HG02981 (cell line): ENCODE measurements around the gene CHKA.

Experiments used
- ATAC-seq: cut with Tn5 transposase; IDR thresholded peaks from one replicate; pipeline ENCODE4 v1.9.1; 2021; ENCODE audit warnings: mild to moderate bottlenecking, moderate library complexity; ENCODE audit not compliant: unreplicated experiment

Gene CHKA

DNA sequence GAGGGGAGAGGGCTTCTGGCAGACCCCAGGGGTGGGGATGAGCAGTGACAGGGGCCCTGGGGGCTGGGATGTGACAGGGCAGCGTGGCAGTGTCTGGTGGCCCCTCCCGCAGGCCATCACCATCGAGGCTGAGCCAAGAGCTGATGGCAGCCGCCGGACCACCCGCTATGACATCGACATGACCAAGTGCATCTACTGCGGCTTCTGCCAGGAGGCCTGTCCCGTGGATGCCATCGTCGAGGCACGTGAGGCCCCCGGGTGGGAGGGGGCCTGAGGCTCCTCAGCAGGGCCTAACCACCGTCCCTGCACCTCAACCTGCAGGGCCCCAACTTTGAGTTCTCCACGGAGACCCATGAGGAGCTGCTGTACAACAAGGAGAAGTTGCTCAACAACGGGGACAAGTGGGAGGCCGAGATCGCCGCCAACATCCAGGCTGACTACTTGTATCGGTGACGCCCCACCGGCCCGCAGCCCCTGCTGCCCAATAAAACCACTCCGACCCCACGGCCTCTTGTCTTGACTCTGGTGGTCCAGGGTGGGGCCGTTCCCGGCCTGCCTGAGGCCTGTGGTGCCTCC is 85.0 kb downstream of the CHKA start:
- ATAC-seq, result no peak

DNA sequence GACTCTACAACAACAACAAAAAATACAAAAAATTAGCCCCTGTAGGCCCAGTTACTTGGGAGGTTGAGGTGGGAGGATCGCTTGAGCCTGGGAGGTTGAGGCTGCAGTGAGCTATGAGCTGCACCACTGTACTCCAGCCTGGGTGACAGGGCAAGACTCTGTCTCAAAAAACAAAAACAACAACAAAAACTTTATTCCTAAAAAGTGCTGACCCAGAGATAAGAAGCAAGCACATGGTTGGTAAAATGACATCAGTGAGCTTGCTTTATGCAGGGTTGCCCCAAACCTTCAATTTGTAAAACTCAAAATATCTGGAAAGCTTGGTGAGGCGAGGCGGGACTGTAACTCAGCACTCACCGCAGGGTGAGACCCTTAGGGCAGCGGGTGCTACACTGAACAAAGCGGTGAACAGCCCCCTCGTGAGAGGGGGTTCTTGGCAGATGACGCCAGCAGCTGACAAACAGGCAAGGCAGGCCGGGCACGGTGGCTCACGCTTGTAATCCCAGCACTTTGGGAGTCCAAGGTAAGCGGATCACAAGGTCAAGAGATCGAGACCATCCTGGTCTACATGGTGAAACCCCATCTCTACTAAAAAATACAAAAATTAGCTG is 85.8 kb downstream of the CHKA start:
- ATAC-seq, result no peak

DNA sequence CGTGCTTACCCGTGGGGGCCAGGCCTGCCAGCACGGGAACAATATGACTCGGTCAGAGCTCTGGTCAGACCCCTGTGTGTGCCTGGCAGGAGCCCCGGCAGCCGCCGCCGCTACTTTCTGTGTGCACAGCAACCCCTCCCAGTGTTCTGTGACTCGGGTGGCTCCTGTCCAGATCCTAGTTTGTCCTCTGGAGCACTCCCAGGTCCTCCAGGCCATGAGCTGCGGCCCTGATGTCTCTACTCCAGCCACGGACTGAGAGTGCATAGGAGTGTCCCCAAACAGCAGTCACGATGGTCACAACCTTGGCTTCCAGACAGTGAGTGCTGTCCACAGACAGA is 87.5 kb downstream of the CHKA start:
- ATAC-seq, result no peak

DNA sequence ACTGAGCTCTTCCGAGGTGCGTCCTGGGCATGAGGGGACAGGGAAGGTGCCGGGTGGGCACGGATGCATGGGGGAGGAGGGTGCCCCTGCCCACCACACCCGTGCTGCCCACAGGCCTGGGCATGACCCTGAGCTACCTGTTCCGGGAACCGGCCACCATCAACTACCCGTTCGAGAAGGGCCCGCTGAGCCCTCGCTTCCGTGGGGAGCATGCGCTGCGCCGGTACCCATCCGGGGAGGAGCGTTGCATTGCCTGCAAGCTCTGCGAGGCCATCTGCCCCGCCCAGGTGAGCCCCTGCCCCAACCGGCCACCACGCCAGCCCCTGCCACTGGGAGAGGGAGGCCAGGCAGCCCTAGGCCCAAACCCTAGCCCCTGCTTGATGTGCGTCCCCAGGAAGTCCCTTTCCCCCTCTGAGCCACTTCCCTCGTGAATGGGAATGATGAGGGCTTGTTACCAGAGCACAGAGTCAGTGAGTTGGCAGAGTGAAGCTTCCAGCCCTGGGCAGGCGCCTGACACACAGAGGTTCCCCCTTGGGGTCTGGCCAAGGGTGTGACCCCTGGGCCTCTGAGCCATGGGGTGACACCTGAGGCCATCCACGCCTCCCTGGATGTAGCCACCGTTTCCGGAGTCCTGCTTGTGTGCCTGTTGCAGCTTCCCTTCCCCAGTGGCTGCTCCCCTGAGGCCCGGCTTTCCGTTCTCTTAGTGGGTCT is 88.0 kb downstream of the CHKA start:
- no peak for ATAC-seq

DNA sequence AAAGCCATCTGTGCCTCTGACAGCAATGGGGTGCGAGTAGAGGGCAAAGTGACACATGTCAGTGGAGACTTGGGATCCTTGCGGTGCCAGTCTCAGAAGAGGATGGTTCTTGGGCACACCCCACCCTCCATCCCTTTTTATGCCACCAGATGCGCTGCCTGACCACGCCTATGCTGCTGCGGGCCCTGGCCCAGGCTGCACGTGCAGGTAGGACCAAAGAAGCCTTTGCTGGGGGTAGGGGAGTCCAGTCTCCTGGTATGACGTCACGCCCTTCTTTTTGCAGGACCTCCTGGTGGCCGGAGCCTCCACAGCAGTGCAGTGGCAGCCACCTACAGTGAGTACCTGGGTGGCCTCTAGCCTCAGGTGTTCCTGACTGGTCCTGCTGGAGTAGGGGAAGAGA is 89.2 kb downstream of the CHKA start:
- no peak for ATAC-seq

DNA sequence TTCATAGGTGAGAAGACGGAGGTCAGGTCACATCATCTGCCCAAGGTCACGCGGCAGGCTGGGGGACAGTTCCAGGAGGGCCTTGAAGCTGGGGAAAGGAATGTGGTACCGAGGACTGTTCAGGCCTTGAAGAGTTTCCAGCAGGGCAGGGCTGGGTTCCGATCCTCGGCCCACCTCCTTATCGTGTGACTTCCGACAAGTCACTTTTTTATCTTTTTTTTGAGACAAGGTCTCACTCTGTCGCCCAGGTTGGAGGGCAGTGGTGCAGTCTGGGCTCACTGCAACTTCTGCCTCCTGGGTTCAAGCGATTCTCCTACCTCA is 90.1 kb downstream of the CHKA start:
- no peak for ATAC-seq

DNA sequence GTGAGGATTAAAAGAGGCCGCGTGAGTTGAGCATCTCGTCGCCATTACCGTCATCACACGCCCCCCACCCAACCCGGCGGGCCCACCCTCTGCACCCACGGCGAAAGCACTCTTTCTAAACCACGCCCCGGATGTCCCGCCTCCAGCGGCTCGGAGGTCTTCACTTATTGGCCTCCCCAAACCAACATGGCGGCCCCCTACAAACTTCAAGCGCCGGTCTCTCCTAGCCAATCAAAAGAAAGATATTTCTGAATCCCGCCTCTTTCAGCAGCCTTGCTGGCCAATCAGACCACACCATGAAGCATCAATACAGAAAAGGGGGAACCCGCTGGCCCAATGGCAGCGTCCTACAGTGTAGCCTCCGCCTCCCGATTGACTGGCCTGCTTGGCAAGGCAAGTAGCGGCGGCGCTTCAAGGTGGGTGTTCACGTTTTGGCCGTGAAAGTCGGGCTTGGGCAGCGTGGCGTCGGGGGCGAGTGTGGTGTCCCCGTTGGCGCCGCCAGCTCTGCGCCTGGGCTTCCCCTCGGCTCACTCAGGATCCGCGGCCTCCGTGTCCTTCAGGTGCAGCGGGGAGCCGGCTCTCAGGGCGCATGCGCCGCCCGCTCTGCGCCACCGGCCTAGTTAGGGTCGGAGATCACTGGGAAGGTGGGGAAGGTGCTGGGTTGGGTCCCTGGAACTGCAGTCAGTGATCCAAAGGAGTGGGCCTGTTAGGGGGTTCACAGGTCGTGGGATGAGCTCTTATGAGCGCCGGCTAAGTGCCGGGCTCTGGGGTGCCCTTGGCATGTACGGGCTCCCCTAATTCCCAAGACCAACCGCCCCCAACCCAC is 90.7 kb downstream of the CHKA start, which contains the start of gene NDUFS8:
NDUFS8 (plus strand) TSS at position 364 of the 826 bp plus-strand sequence. CDS start 1,471 bp downstream, outside the sequence.
- ATAC-seq, result peak; percentile 92

DNA sequence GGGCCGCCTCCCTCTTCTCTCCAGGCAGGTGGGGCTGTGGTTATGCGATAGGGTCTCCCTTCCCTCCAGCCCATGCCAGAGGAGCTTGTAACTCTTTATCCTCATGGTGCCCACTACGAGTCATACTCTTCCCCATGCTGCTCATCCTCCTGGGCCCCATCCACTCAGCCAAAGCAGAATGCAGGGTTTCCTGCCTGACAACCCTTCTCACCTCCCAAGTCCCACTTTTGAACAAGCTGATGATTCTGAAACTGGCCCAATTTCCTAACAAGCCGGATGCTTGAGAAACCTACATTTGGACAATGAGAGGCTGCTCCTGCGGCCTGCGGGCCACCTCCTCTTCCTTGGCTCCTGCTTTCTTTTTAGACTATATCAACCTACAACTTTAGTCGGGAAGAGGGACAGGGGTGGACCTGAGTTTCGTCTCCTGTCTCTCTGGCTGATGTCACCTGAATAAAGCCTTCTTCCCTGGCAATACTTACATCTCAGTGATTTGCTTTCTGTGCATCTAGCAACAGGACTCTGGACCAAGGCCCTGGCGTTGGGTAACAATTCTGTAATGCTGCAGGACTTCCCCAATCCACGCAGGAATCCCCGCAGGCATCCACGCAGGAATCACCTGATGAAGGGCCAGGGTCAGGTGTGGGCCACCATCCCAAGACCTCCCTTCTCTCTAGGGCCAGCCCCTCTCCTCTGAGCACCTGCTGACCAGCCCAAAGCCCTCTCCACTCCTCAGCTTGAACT is 92.2 kb downstream of the CHKA start:
- no peak for ATAC-seq

DNA sequence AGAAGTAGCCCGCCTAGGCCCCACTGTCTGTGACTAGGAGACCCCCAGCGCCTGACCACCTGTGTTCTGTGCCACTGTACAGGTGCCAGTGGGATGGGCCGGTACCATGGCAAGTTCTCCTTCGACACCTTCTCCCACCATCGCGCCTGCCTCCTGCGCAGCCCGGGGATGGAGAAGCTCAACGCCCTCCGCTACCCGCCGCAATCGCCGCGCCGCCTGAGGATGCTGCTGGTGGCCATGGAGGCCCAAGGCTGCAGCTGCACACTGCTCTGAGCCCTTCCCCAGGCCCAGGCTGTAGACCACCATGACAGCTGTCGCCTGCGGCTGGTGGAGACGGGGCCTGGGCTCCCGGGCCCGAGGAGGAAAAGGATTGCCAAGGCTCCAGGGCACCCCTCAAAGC is 93.5 kb downstream of the CHKA start:
- ATAC-seq, result no peak

DNA sequence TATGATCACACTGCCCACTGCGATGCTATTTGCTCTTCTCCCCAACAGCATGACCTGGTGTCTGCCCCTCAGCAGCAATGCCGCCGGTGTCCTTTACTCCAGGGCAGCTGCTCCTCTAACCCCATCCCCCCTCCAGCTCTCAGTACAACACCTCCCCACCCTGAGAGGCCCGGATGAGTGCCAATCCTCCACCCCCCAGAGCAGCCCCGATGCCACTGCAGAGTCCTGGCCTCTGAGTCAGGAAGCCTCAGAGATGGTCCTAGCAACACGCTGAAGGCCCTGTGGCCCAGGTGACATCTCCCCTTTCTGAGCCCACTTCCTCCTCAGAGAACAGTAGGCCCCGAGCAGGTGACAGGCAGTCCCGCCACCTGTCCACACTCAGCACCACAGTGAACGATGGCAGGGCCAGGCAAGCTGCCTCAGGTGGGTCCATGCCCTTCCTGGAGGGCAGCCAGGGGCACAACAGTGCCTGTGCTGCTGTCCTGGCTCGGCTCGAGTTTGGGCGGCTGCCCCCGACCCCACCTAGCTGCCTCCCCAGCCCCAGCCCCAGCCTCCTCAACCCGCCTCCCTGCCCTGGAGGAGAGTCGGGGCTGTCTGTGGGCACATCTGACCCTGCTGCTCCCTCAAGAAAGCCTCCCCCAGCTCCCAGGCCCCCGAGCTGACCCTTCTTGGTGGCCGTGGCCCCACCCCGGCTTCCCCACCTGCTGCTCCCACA is 94.6 kb downstream of the CHKA start:
- no peak for ATAC-seq

DNA sequence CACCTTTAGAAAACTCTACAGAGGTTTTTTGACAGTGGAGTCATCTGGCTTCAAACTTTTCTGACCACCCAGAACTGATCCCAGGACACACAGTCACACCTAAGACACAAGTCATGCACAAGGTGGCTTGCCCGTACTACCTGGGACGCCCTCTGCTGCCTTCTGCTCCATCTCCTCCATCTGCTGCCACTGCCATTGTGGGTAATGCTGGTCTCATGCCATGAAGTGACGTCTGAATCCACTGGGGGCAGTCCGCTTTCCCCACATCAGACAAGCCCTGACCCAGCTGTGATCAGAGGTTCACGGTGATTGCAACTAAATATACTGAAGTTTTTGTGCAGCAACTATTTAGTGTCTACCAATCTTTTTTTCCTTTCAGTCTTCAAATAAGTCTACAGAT is 96.1 kb downstream of the CHKA start:
- ATAC-seq, result no peak

DNA sequence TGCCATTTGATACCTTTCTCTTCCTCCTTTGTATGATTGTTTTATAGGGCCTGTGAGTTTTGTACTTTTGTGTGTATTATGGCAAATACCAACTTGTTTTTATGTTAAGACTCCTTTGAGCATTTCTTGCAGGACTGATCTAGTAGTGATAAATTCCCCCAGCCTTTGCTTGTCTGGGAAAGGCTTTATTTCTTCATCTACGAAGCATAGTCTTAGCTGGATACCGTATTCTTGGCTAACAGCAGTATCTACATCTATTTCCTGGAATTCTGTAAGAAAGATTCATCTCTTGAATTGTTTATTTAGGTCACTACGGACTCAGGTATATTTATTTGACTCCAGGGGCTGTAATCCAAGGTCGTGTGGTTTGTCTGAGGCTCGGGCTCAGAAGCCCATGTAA is 96.7 kb downstream of the CHKA start:
- no peak for ATAC-seq

DNA sequence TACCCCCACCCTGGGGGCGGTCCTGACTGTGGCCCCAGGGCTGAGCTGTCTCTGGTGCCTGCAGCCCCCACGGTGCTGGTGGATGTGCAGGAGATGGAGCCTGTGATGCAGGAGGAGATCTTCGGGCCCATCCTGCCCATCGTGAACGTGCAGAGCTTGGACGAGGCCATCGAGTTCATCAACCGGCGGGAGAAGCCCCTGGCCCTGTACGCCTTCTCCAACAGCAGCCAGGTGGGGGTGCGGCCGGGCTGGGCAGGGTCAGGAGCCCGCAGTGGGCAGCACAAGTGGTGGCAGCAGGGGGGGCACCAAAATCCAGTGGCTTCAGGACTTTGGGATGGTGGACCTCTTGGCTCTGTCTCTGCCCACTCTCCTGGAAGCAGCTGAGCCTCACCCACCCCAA is 98.7 kb downstream of the CHKA start:
- no peak for ATAC-seq

DNA sequence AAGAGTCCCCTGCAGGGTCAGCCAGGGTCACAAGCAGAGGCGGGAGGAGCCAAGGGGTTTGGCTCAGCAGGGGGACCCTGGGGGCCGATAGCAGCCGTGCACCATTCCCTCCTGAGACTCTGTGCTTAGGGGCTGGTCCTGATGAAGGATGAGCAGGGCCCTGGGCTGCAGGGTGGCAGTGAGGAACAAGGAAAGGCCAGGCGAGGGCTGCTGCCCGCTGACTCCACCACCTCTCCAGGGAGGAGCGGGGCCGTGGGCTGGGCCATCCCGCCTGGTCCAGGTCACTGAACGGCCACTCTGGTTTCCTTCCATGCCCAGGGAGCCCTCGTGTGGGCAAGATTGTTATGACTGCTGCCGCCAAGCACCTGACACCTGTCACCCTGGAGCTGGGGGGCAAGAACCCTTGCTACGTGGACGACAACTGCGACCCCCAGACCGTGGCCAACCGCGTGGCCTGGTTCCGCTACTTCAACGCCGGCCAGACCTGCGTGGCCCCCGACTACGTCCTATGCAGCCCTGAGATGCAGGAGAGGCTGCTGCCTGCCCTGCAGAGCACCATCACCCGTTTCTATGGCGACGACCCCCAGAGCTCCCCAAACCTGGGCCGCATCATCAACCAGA is 99.9 kb downstream of the CHKA start:
- ATAC-seq, result no peak

DNA sequence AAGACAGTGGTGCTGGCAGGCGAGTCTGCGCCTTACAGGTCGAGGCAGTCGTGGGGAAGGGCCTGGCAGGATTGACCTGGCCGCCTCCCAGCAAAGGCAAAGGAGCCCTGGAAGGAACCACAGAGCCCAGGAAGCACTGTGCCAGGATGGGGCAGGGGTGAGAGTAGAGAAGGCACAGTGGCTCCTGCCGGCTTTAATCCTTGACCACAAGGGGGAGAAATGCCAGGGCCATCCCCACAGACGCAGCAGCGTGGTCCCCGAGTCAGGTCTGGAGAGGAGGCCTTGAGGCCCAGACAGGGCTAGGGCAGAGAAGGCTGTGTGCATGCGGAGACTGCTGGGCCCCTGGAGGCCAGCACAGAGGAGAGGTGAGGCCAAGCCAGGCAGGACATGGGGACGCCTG is 100.6 kb downstream of the CHKA start:
- no peak for ATAC-seq

DNA sequence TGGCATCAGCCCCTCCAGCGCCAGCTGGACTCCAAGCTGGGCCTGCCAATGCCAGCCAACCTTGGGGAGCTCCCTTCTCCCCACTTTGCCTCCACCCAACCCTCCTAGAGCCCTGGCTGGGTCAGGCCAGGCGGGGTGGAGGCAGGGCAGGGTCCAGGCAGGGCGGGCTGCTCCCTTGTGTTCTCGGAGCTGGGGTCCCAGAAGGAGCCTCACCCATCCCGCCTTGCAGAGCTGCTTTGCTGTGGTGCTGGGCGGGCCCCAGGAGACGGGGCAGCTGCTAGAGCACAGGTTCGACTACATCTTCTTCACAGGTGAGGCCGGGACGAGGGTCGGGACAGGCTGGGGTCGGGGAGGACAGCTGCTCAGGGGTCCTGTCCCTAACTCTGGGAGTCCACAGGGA is 101.7 kb downstream of the CHKA start:
- no peak for ATAC-seq

DNA sequence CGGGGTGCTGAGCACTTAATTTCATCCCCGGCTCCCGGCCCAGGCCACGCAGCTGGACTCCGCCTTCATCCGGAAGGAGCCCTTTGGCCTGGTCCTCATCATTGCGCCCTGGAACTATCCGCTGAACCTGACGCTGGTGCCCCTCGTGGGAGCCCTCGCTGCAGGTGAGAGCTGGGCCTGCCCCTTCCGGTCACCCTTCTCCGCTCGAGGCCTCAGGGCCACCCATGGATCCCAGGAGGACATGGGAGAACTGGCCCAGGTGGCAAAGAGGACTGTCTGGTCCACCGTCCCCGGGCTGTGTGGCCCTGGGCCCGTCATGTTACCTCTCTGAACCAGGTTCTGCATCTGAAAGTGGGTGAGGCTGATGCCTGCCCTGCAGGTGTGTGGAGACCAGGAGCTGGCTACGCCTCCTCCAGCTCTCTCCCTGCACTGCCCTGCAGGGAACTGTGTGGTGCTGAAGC is 102.4 kb downstream of the CHKA start:
- no peak for ATAC-seq

DNA sequence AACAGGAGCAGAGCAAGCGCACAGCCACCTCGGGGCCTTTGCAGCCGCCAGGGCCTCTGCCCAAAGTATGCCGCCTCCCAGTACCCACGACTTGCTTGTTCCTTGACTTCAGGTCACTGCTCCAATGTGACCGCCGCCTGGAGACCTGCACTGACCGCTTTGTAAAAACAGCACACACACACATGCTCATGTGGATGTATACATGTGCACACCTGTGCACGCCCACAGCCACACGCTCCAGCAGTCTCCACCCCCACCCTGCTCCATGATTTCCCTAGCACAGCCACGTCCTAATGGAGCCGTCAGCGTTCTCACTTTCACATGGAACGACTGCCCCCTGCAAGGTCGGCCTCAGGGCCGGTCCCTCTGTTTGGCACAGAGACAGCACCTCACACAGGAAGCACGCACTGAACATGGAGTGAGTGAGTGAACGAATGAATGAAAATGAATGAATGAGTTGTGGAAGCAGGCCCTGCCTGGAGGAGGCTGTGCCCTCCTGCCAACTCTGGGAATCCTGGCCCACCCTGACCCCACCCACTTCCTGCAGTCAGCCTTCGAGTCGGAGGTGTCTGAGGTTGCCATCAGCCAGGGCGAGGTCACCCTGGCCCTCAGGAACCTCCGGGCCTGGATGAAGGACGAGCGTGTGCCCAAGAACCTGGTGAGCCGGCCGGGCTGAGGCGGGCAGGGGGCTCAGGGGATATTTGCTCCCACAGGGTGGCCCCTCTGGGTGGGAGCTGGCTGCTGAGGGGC is 103.0 kb downstream of the CHKA start:
- ATAC-seq, result no peak
